HG02884 (cell line): ENCODE measurements around the gene CENPN.

Source experiments
- ATAC-seq: cut with Tn5 transposase; IDR thresholded peaks from one replicate; pipeline ENCODE4 v1.9.1; 2021; ENCODE audit warnings: mild to moderate bottlenecking, moderate library complexity; ENCODE audit not compliant: unreplicated experiment

The CENPN gene

GRCh38 chr16:80990978-80991377, 16.0 kb upstream of the CENPN start:
- ATAC-seq: no peak

- ATAC-seq: no peak
These were observed 15.1 kb upstream of the CENPN start for GRCh38 chr16:80991792-80992430.

- ATAC-seq: no peak
These were observed 14.2 kb upstream of the CENPN start for GRCh38 chr16:80992676-80993293.

- no peak for ATAC-seq
These were observed 13.7 kb upstream of the CENPN start for GRCh38 chr16:80993307-80993706.

GRCh38 chr16:80993834-80994233, 13.2 kb upstream of the CENPN start:
- ATAC-seq: no peak

GRCh38 chr16:80994451-80994850, 12.6 kb upstream of the CENPN start:
- ATAC-seq: no peak

- ATAC-seq: no peak
These were observed 10.3 kb upstream of the CENPN start for GRCh38 chr16:80996688-80997138.

GRCh38 chr16:80997139-80997798, 9.7 kb upstream of the CENPN start:
- ATAC-seq: no peak

GRCh38 chr16:80997964-80998620, 8.9 kb upstream of the CENPN start:
- ATAC-seq: no peak

- no peak for ATAC-seq
These were observed 6.1 kb upstream of the CENPN start for GRCh38 chr16:81000873-81001272.

GRCh38 chr16:81001330-81001729, 5.7 kb upstream of the CENPN start:
- no peak for ATAC-seq

GRCh38 chr16:81003064-81003463, 4.0 kb upstream of the CENPN start:
- ATAC-seq: no peak

- ATAC-seq: no peak
These were observed 3.2 kb upstream of the CENPN start for GRCh38 chr16:81003610-81004460.

- ATAC-seq: no peak
These were observed 2.2 kb upstream of the CENPN start for GRCh38 chr16:81004646-81005353.

GRCh38 chr16:81005610-81006161, 1.3 kb upstream of the CENPN start:
- no peak for ATAC-seq

GRCh38 chr16:81006211-81006812, 702 bp upstream of the CENPN start:
- peak; percentile 28 for ATAC-seq

GRCh38 chr16:81008505-81008789, 1.4 kb downstream of the CENPN start:
- ATAC-seq: no peak

GRCh38 chr16:81012974-81013373, 6.0 kb downstream of the CENPN start:
- ATAC-seq: no peak

- no peak for ATAC-seq
These were observed 7.7 kb downstream of the CENPN start for GRCh38 chr16:81014672-81015071.

- no peak for ATAC-seq
These were observed 11.5 kb downstream of the CENPN start for GRCh38 chr16:81018496-81018895.
